Thyroid gland (tissue), 4 donors: ENCODE data around the gene BIRC3.

Experiments
- POLR2A ChIP-seq, 2 donors: fragments of 450-650 bp; IDR thresholded peaks; one replicate each; pipeline ENCODE4 v1.6.1; 2017; ENCODE audit warnings: antibody characterized with exemption in 2 of 2, mild to moderate bottlenecking in 2 of 2, moderate library complexity in 1 of 2
- TF ChIP-seq, protein P1 (sequence below), 6 experiments: fragments of 200-600 bp in 3 of 6; fragments of 450-650 bp in 3 of 6; sonication (generic) in 3 of 6; IDR thresholded peaks; one replicate each; pipeline ENCODE4 v1.5.1; 2016 to 2019; ENCODE audit warnings: antibody characterized with exemption in 6 of 6, mild to moderate bottlenecking in 2 of 6, inconsistent platforms in 1 of 6, moderate library complexity in 1 of 6

DNA sequence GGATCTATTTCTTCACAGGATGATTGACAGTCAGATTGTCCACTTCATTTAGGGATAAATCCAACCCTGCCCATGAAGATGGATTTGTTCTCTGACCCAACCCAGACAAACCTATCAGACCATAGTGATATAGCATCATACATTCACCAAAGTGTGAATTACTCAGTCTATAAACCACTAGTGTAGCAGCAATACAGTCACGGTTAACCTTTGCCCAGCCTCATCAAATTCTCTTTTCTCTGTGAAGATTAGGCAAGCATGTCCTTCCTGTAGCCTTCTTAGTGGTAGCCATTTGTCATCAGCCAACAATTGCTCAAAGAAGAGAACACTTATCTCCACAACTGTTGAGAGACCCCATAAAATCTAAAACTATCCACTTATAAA is 15.3 kb downstream of the BIRC3 start:
- TF ChIP-seq, protein P1, sequence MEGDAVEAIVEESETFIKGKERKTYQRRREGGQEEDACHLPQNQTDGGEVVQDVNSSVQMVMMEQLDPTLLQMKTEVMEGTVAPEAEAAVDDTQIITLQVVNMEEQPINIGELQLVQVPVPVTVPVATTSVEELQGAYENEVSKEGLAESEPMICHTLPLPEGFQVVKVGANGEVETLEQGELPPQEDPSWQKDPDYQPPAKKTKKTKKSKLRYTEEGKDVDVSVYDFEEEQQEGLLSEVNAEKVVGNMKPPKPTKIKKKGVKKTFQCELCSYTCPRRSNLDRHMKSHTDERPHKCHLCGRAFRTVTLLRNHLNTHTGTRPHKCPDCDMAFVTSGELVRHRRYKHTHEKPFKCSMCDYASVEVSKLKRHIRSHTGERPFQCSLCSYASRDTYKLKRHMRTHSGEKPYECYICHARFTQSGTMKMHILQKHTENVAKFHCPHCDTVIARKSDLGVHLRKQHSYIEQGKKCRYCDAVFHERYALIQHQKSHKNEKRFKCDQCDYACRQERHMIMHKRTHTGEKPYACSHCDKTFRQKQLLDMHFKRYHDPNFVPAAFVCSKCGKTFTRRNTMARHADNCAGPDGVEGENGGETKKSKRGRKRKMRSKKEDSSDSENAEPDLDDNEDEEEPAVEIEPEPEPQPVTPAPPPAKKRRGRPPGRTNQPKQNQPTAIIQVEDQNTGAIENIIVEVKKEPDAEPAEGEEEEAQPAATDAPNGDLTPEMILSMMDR (IDR thresholded peaks at IDR 0.05): no peak
- TF ChIP-seq POLR2A (IDR thresholded peaks at IDR 0.05): no peak
